Mesodermal cell (in vitro differentiated cells): Measurements from ENCODE around the gene MALL.
"Not testable (repeated sequence)": the region's sequence is repeated elsewhere in the genome, so short reads cannot be mapped to it uniquely, and the experiment has no call there.

ENCODE experiments used
- H3K27ac ChIP-seq: 2 replicates; pipeline ENCODE4 v1.7.0; 2013; ENCODE audit warnings: mild to moderate bottlenecking, low read depth, low read length, moderate library complexity; ENCODE audit not compliant: severe bottlenecking
- H3K36me3 ChIP-seq: 2 replicates; pipeline ENCODE4 v1.7.1; 2013; ENCODE audit warnings: mild to moderate bottlenecking, low read length, moderate library complexity; ENCODE audit not compliant: control insufficient read depth, insufficient read depth
- H3K4me1 ChIP-seq: one replicate; pipeline ENCODE4 v1.7.1; 2013; ENCODE audit warnings: mild to moderate bottlenecking, low read length; ENCODE audit not compliant: insufficient read depth, control insufficient read depth, poor library complexity, severe bottlenecking
- H3K4me3 ChIP-seq: 2 replicates; pipeline ENCODE4 v1.7.0; 2013; ENCODE audit warnings: low read length, control low read depth, mild to moderate bottlenecking; ENCODE audit not compliant: insufficient read depth, poor library complexity, severe bottlenecking; ENCODE audit errors: extremely low read depth
- H3K9me3 ChIP-seq: 2 replicates; pipeline ENCODE4 v1.7.1; 2013; ENCODE audit warnings: mild to moderate bottlenecking, low read length, moderate library complexity; ENCODE audit not compliant: control insufficient read depth
- WGBS, 2 experiments: methylation state at CpG; one replicate each; pipeline ENCODE4 v1.1.5; 2013; ENCODE audit warnings: missing lambda C conversion rate in 2 of 2; ENCODE audit not compliant: insufficient coverage in 2 of 2; 5-methylcytosine and 5-hydroxymethylcytosine counted together

The MALL gene

DNA sequence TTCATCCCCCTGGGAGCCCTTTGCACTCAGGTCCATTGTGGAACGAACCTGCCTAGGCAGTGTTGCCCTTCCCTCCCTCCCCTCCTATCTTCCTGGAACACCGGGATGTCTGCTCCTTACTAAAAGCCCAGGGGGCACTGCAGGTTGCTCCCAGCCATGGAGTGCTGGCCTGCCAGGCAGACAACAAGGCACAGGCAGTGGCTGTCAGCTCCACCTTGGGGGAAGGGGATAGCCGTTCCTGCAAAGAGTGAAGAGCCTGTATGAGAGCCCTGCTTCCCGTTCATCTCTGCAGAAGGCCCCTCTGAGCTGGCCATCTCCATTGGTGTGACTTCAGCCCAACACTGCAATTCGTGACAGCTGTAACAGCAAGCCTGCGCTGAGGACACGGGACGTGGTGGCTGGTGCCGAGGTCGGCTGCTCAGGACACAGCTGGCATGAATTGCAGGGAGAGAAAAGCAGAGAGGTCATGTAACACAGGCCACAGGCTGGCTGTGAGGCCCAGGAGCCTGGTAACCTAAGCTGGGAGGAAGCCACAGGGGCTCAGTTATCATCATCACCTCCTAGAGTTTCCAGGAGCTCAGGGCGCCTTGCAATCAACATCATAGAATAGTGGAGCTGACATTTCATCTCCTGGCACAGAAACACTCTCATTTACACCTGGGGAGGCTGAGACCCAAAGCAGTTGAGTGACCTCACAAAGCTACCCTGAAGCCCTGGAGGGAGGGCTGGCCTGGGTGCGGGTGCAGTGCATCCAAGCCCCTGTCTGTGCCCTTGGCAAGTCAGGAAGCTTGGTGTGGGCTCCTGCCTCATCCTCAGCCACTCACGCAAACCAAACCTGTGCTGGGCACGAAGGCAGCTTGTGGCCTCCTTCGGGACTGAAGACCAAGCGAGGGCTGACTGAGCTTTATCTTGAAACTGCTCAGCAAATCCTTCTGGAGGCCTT, 67.1 kb downstream of the MALL start:
- not testable (repeated sequence) for H3K36me3 ChIP-seq, H3K27ac ChIP-seq, H3K4me3 ChIP-seq, H3K4me1 ChIP-seq, H3K9me3 ChIP-seq
- 75% methylated on average over 2 of the region's 16 CpGs; no CpG with 5 or more reads in 1 of the 2 experiments for WGBS, 2 experiments

DNA sequence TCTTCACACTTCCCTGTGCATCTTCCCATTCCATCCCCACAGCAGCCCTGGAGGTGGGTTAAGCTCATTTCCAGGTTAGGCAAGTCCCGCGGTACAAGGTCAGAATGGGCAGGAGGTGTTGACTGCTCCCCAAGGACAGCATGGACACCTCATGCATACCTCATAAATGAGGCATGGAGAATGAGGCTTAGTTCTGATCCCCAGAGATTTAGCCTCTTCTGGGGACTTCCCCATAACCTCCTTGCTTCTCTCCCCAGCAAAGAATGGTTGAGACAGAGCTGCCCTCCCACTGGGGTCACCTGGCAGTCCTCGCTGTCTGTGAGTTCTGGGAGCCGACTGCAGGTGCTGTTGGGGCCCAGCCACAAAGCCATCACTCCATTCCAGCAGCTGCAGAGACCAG, 68.4 kb downstream of the MALL start:
- H3K27ac ChIP-seq, H3K4me1 ChIP-seq, H3K9me3 ChIP-seq, H3K4me3 ChIP-seq, H3K36me3 ChIP-seq: not testable (repeated sequence)
- WGBS, 2 experiments: no CpG with 5 or more reads among the region's 4 CpGs

GRCh38 chr2:110041941-110042660, 73.5 kb downstream of the MALL start:
- not testable (repeated sequence) for H3K4me3 ChIP-seq, H3K9me3 ChIP-seq, H3K36me3 ChIP-seq, H3K4me1 ChIP-seq, H3K27ac ChIP-seq
- 100% methylated on average over 1 of the region's 10 CpGs for WGBS, 2 experiments

GRCh38 chr2:110037336-110037735, 78.3 kb downstream of the MALL start:
- not testable (repeated sequence) for H3K36me3 ChIP-seq
- no CpG with 5 or more reads among the region's 9 CpGs for WGBS, 2 experiments

DNA sequence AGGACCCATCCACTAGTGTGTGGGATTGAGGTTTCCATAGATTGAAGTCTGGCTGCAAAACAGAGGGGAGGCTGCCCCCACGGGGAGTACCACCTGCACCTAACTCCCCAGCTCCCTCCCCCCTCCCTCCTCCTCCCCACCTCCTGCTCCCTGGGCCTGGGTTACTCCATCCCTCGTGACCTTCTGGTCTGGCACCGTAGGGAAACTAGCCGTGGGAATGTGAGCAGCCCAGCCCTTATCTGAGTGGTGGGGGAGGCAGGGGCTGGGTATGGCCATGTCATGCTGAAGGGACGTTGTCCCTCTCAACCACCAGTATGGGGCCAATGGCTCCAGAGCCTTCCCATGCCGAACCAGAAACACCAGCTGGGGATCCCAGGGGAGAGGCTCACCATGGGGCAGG, 80.2 kb downstream of the MALL start:
- not testable (repeated sequence) for H3K4me3 ChIP-seq, H3K4me1 ChIP-seq
- WGBS, 2 experiments: no CpG with 5 or more reads among the region's 6 CpGs

More at GRCh38 chr2:110037336-110037735, 78.3 kb downstream of the MALL start:
- H3K9me3 ChIP-seq, H3K27ac ChIP-seq, H3K4me1 ChIP-seq, H3K4me3 ChIP-seq: not testable (repeated sequence)

DNA sequence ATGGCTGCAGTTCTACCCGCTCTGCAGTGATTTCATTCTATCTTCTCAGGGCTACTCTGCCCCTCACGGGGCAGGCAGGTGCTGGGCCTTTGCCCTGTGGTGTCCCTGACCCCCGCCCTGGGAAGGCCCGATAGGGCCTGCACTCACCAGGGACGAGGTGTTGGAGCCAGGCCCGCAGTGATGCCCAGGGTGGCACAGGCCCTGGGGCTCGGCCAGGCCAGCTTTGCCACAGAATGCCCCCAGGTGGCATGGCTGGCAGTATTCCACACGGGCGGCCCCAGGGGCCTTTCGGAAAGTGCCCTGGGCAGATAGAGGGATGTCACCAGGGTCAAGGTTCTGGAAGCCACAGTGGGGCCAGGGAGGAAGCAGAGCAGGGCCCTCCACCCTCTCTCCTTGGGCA, 80.7 kb downstream of the MALL start:
- 95% methylated on average over 3 of the region's 10 CpGs; no CpG with 5 or more reads in 1 of the 2 experiments for WGBS, 2 experiments
- not testable (repeated sequence) for H3K9me3 ChIP-seq, H3K4me1 ChIP-seq, H3K4me3 ChIP-seq, H3K36me3 ChIP-seq, H3K27ac ChIP-seq

More for the DNA sequence above, 80.2 kb downstream of the MALL start:
- not testable (repeated sequence) for H3K9me3 ChIP-seq, H3K36me3 ChIP-seq, H3K27ac ChIP-seq
